Pulmonary artery endothelial cell (primary cell): ENCODE results near the gene SIRT2. TPM values are rescaled to one million over a fixed set of nuclear protein-coding genes. Genes with fewer than 3 reads are reported as not detected.
"Not testable (repeated sequence)": the region's sequence is repeated elsewhere in the genome, so short reads cannot be mapped to it uniquely, and the experiment has no call there.

Experiments
- DNase-seq: peaks from one replicate; pipeline ENCODE4 v3.0.0-alpha.2; 2011; ENCODE audit warnings: low read depth, low spot score
- total RNA-seq: library from RNA; depleted of rRNA; stranded (reverse); fragments of >200 nt; gene quantifications from 2 replicates; pipeline ENCODE4 v1.2.3, GENCODE V29; 2014

Gene SIRT2
- total RNA-seq, 1 donor from 2014 or later = 47.3 TPM

GRCh38 chr19:38898788-38899446, 501 bp downstream of the SIRT2 start:
- no peak for DNase-seq

- no peak for DNase-seq
Observed at GRCh38 chr19:38894968-38895367, 4.5 kb downstream of the SIRT2 start.

- DNase-seq = no peak
Observed at GRCh38 chr19:38893341-38893771, 6.1 kb downstream of the SIRT2 start.

- DNase-seq = no peak
Observed at GRCh38 chr19:38892841-38893240, 6.6 kb downstream of the SIRT2 start.

- DNase-seq = no peak
Observed at GRCh38 chr19:38891771-38892170, 7.6 kb downstream of the SIRT2 start.

DNA sequence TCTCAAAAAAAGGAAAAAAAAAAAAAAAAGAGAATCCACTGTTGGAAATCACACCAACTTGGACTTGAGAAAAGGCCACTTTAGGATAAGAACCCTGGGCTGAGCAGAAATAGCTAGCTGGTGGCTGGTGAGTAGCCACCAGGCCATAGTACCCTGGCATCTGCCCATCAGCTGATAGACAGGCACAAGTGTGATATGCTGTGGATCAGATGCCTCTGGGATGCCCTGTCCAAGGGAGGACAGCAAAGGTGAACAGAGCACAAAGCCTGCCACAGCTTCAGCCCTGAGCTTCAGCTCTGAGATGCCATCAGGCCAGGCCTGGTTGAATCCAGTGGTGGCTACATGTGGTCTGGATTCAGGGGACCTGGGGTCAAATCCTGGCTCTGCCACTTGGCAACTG, 8.7 kb downstream of the SIRT2 start:
- DNase-seq = no peak

GRCh38 chr19:38889803-38890202, 9.6 kb downstream of the SIRT2 start:
- no peak for DNase-seq

DNA sequence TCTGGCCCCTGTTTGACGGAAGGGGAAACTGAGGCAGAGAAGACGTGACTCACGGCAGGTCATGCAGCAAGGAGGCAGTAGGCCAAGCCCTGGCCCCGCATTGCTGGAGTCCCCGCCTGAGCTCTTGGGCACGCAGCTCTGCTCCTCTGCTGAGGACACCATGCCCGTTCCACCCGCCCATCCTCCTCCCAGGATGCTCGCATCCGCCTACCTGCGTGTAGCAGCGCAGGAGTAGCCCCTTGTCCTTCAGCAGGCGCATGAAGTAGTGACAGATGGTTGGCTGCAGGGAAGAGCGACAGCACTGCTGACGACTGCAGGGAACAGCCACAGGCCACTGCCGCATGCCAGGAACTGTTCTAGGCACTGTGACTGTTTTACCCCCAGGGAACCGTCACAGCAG, 10.5 kb downstream of the SIRT2 start:
- DNase-seq = no peak

- not testable (repeated sequence) for DNase-seq
Observed at GRCh38 chr19:38884691-38885090, 14.7 kb downstream of the SIRT2 start.

DNA sequence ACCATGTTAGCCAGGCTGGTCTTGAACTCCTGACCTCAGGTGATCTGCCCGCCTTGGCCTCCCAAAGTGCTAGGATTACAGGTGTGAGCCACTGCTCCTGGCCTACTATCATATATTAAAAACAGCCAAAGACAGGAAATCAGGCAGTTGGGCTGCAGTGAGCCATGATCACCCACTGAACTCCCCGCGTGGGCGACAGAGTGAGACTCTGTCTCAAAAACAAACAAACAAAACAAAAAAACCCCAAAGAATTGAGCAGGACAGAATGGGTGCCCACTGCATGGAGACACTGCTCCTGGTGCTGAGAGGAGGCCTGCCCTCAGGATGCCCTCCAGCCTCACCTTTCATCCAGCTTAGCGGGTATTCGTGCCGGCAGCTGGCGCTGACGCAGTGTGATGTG, 16.1 kb downstream of the SIRT2 start:
- no peak for DNase-seq

GRCh38 chr19:38880882-38881609, 18.4 kb downstream of the SIRT2 start:
- DNase-seq = no peak

DNA sequence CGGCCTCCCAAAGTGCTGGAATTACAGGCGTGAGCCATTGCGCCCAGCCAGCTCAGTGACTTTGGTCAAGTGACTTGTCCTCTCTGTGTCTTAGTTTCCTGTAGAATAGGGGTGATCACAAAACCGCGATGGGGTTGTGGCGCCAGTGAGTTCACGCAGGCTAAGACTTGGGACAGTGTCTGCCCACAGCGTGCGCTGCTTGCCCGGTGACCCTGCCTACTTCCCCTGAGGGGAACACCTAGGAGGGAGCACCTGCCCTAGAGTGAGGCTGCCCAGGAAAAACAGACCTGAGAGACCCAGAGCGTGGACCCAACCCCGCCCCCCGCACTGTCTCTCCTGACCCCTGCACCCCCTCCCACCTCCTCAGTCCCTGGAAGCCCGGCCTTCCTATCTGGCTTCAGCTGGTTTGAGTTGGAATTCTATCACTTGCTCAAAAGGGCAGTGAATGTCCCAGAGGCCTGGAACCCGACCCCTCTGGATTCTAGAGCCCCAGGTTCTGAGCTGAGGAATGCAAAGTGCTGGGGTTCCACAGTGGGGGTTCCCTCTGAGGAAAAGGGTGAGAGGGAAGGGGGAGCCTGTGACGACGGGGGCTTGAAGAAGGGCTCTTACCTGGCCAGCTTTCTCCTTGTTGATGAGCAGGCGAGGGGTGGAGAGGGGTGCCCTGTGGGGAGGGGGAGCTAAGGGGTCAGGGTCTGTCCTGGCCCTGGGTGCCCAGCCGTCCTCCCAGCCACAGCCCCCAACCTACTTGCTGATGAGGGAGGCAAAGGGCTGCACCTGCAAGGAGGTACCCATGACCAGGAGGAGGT, 19.1 kb downstream of the SIRT2 start:
- no peak for DNase-seq

- DNase-seq = no peak
Observed at GRCh38 chr19:38879400-38879751, 20.0 kb downstream of the SIRT2 start.

DNA sequence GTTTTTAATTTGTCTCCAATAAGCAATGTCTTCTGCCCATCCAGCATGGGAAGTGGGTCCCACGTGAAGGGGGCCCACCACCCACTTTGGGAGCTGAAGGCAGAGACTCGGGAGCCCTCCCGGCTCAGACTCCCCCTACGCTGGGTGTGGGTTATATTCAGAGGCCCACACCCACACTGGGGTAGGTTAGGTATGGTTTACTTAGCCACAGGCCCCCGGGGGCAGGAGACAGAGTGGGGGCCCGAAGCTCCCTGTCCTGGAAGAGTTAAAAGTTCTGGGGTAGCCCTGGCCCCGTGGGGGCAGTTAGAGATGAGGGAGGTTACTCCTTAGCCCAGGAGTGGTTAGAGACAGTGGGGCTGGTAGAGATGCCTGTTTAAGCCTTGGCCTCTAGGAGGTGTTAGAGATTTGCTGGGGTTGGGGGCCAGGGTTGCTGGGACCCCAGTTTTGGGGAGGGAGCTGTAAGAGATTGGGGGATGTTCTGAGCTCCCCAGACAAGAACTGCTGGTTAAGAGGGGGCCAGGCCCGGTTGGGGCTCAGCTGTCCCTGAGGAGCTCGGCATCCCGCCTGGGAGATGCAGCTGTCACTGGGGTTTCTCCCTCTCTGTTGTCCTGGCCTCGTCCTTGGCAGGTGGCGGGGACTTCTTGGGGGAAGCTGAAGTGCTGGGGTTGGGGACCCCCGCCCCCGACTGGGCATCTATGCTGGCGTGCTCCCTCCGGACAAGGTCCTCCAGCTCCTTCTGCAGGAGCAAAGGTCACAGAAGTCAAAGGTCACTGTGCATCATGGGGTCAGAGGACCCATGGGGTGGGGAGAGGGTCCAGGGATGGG, 20.6 kb downstream of the SIRT2 start:
- no peak for DNase-seq

DNA sequence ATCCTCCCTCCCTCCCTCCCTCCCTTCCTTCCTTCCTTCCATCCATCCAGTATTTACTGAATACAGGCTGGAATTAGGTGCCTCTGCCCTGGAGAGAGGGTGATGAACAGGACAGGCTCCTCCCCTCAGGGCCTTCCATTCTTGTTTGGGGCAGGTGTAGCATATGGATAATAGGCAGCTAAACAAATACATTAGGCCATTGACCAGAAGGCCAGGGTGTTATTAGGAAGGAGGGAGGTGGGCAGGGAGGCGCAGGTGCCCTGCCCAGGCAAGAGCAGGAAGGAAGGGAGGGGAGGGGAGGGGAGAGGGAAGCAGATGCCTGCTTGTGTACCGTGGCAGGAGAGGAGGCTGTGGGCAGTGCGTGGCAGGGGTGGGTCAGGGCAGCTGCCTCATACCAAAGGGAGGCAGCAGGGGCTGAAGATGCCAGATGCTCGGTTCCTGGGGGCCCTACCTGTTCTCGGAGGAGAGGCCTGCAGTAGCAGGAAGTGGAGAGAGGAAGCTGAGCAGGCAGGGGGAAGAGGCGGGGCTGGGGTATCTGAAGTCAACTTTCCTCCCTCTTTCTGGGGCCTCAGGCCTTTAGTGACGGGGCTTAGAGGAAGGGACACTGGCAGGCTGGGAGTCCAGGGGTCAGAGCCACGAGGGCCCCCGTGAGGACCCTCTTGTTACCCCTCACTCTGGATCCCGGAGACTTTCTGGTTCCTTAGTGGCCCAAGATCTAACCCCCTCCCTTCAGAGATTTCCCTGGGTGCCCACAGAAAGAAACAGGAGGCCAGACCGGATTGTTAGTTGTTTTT, 21.4 kb downstream of the SIRT2 start, which contains the start of gene RINL:
Gene RINL (minus strand): TSS at position 495 of the 794 bp plus-strand sequence. CDS start 1,533 bp downstream, outside the sequence.
- DNase-seq = no peak

- no peak for DNase-seq
Observed at GRCh38 chr19:38875656-38876395, 23.6 kb downstream of the SIRT2 start.

- DNase-seq = not testable (repeated sequence)
Observed at GRCh38 chr19:38873400-38873799, 26.0 kb downstream of the SIRT2 start.

GRCh38 chr19:38870612-38871011, 28.8 kb downstream of the SIRT2 start:
- no peak for DNase-seq

DNA sequence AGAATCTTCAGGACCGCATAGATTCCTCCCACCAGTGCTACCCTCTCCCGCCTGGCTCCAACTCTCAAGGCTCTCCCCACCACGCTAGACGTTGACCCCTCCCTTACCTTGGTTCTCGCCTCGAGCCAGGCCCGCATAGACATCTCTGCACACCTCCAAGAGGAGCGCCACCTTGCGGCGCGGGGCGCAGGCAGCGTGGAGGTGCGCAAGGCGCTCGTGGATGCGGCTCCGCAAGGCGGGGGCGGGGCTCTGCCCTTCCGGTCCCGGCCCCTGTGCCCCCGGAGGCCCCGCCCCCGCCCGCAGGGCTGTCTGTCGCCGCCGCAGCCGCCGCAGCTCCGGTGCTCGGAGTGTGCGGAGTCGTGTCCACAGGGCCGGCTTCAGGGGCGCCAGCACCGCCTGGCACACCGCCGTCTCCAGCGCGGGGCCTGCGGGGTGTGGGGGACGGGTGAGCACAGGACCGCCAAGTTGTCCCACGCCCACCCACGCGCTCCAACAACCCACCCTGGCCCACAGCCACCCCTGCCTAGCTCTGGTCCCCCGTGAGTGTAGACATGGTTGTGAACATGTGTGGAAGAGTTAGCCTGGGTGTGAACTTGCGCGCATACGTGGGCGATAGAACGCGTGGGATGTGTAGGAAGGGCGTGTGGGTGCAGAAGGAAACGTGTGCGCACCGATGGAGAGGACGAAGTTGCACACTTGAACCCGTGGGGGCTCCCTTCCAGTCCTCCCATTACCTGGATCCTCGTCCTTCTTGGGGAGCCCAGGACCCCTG, 29.4 kb downstream of the SIRT2 start:
- no peak for DNase-seq
